H1 (cell line): Measurements from ENCODE around the gene RSF1. TPM values are rescaled to one million over a fixed set of nuclear protein-coding genes. Genes with fewer than 3 reads are reported as not detected.

ENCODE experiments used
- RBBP5 ChIP-seq: IDR thresholded peaks from 2 replicates; pipeline ENCODE4 v1.7.1; 2012; ENCODE audit warnings: low read depth, mild to moderate bottlenecking, inconsistent platforms, low read length, moderate library complexity, borderline replicate concordance
- SIX5 ChIP-seq: IDR thresholded peaks from 2 replicates; pipeline ENCODE4 v1.6.1; 2011; ENCODE audit warnings: mild to moderate bottlenecking, low read depth, low read length
- SP2 ChIP-seq: IDR thresholded peaks from 2 replicates; pipeline ENCODE4 v1.6.1; 2012; ENCODE audit warnings: mild to moderate bottlenecking, low read length, inconsistent platforms
- TBP ChIP-seq: IDR thresholded peaks from 2 replicates; pipeline ENCODE4 v1.6.1; 2011; ENCODE audit warnings: low read depth, low read length, improper control_type of control experiment
- polyA plus RNA-seq, 7 experiments: library from polyadenylated mRNA; depleted of rRNA in 3 of 7; stranded (reverse) in 5 of 7; unstranded in 2 of 7; fragments of >200 nt in 5 of 7; fragments of 200-250 nt in 2 of 7; gene quantifications; 1 replicate in 5 of 7; 2 replicates in 1 of 7; 4 replicates in 1 of 7; pipeline versions ENCODE4 v1.2.1 to v1.2.3, GENCODE V29; 2011 to 2013; ENCODE audit warnings: missing spikeins in 2 of 7, mixed read lengths in 2 of 7
- total RNA-seq: library from RNA; stranded (reverse); fragmentation: NEBNext Ultra II Directional; extraction: Animal tissue kit (Norgen Biotek cat#: 25700); gene quantifications from 2 replicates; pipeline ENCODE4 v1.2.1, GENCODE V29; 2021
- TF ChIP-seq, protein P1 (sequence below): fragments of 300-600 bp; sonication (generic); IDR thresholded peaks from 2 replicates; pipeline ENCODE4 v1.7.1; 2012; ENCODE audit warnings: low read length, moderate library complexity, mild to moderate bottlenecking, inconsistent platforms; ENCODE audit not compliant: insufficient replicate concordance

Gene RSF1
- total and polyA plus RNA-seq, 2 of the 8 experiments (the other 6 are each of a cell fraction or from before 2014, with no cell fraction given) = 17.8 to 87.9 TPM

DNA sequence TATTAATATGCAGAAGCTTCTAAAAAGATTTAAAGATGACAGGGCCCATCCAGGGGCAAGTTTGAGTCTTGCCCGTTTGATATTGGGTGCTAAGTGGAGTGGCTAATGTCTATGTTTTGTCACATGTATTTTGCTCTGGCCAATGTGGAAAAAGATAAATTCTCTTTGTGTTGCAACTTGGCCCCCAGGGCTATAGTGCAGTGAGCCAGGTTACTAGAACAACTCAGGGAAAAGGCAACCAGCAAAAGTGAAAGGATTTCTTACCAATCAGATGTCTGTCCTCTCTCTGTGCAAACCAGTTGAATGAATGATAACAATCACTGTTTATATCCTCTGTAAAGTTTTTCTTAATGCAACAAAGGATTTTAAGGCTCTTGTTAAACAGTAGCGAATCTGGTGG, 178.3 kb downstream of the RSF1 start (continued):
- TF ChIP-seq, protein P1, sequence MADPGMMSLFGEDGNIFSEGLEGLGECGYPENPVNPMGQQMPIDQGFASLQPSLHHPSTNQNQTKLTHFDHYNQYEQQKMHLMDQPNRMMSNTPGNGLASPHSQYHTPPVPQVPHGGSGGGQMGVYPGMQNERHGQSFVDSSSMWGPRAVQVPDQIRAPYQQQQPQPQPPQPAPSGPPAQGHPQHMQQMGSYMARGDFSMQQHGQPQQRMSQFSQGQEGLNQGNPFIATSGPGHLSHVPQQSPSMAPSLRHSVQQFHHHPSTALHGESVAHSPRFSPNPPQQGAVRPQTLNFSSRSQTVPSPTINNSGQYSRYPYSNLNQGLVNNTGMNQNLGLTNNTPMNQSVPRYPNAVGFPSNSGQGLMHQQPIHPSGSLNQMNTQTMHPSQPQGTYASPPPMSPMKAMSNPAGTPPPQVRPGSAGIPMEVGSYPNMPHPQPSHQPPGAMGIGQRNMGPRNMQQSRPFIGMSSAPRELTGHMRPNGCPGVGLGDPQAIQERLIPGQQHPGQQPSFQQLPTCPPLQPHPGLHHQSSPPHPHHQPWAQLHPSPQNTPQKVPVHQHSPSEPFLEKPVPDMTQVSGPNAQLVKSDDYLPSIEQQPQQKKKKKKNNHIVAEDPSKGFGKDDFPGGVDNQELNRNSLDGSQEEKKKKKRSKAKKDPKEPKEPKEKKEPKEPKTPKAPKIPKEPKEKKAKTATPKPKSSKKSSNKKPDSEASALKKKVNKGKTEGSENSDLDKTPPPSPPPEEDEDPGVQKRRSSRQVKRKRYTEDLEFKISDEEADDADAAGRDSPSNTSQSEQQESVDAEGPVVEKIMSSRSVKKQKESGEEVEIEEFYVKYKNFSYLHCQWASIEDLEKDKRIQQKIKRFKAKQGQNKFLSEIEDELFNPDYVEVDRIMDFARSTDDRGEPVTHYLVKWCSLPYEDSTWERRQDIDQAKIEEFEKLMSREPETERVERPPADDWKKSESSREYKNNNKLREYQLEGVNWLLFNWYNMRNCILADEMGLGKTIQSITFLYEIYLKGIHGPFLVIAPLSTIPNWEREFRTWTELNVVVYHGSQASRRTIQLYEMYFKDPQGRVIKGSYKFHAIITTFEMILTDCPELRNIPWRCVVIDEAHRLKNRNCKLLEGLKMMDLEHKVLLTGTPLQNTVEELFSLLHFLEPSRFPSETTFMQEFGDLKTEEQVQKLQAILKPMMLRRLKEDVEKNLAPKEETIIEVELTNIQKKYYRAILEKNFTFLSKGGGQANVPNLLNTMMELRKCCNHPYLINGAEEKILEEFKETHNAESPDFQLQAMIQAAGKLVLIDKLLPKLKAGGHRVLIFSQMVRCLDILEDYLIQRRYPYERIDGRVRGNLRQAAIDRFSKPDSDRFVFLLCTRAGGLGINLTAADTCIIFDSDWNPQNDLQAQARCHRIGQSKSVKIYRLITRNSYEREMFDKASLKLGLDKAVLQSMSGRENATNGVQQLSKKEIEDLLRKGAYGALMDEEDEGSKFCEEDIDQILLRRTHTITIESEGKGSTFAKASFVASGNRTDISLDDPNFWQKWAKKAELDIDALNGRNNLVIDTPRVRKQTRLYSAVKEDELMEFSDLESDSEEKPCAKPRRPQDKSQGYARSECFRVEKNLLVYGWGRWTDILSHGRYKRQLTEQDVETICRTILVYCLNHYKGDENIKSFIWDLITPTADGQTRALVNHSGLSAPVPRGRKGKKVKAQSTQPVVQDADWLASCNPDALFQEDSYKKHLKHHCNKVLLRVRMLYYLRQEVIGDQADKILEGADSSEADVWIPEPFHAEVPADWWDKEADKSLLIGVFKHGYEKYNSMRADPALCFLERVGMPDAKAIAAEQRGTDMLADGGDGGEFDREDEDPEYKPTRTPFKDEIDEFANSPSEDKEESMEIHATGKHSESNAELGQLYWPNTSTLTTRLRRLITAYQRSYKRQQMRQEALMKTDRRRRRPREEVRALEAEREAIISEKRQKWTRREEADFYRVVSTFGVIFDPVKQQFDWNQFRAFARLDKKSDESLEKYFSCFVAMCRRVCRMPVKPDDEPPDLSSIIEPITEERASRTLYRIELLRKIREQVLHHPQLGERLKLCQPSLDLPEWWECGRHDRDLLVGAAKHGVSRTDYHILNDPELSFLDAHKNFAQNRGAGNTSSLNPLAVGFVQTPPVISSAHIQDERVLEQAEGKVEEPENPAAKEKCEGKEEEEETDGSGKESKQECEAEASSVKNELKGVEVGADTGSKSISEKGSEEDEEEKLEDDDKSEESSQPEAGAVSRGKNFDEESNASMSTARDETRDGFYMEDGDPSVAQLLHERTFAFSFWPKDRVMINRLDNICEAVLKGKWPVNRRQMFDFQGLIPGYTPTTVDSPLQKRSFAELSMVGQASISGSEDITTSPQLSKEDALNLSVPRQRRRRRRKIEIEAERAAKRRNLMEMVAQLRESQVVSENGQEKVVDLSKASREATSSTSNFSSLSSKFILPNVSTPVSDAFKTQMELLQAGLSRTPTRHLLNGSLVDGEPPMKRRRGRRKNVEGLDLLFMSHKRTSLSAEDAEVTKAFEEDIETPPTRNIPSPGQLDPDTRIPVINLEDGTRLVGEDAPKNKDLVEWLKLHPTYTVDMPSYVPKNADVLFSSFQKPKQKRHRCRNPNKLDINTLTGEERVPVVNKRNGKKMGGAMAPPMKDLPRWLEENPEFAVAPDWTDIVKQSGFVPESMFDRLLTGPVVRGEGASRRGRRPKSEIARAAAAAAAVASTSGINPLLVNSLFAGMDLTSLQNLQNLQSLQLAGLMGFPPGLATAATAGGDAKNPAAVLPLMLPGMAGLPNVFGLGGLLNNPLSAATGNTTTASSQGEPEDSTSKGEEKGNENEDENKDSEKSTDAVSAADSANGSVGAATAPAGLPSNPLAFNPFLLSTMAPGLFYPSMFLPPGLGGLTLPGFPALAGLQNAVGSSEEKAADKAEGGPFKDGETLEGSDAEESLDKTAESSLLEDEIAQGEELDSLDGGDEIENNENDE = no peak
- TF ChIP-seq SIX5 (no peak), TBP (no peak), RBBP5 (no peak), SP2 (no peak)
